ENCODE measurements around the gene TBXAS1. TPM values are rescaled to one million over a fixed set of nuclear protein-coding genes. Genes with fewer than 3 reads are reported as not detected.

The TBXAS1 gene
- total and polyA plus RNA-seq, 2 donors (not counting 3 experiments of a cell fraction or from before 2014, with no cell fraction given): 2.1 to 4.3 TPM

DNA sequence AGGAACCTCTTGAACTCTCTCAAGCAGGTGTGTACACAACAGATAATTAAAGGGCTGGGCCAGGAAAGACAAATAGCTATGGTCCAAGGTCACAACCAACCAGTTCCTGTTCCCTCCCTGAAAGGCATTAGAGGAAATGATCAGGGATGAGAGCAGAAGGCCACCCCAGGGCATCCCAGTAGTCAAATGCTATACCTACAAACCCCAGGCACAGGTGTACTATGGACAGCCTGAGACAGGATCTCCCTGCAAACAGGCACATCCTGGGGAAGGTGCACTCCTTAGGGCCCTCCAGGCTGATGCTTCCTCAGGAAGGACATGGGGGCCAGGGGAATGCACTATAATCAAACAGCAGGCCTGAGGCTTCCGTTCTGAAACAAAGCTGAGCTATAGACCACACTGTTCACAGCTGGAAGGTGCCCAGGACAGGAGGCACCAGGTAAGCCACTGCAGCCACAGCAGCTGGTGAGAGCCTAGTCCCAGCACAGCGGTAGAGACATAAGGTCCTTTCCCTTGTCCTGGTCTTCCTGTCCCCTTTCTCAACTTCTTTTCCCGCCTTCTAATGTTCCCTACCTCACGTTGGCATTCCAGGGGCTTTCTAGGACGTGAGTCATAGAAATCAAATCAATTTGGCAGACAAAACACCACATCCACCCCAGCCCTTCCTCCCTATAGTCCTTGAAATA lies 220.4 kb downstream of the TBXAS1 start:
- peak overlapping the region; percentile 6 for H2AFZ ChIP-seq (ENCODE audit: low read depth, low read length)
- peak overlapping the region; percentile 60 for H3K4me2 ChIP-seq (ENCODE audit: insufficient read depth, low read length)
- CTCF ChIA-PET: interaction anchor here (2.5 kb wide), 1 partner anchor 10 kb away, joined by 6 read pairs; no protein-coding TSS in a partner anchor
- no peaks in the 10 kb centered on the region for H3K9me1 ChIP-seq (replicated peaks; ENCODE audit: control insufficient read depth, extremely low read depth, insufficient read depth, low read length)
- dilution Hi-C loops (cut with MboI; ENCODE audit: extremely low pct_ligation_motif_present, low sequenced_read_pairs) (no loop called here), intact Hi-C loops (cut with micrococcal nuclease) (loop anchor here (1.0 to 10.0 kb wide), 4 partner anchors 10 to 1625 kb away; no protein-coding TSS in a partner anchor)
- peak overlapping the region; percentile 72 for H3K27ac ChIP-seq (ENCODE audit: insufficient read depth, low read depth, low read length)
- no peaks in the 10 kb centered on the region for H3K27me3 ChIP-seq (ENCODE audit: control insufficient read depth in 2 of 2, insufficient read depth in 2 of 2, low read length in 2 of 2)
- POLR2A ChIA-PET: interaction anchor here (1.3 kb wide), 1 partner anchor 11 kb away, joined by 5 read pairs; no protein-coding TSS in a partner anchor
- DNase-seq (ENCODE audit: low read depth, low spot score) (peak; percentile 88), FAIRE-seq (peak; percentile 86)
- TSS peak; percentile 19 for BruUV-seq (replicated peaks)
- TF ChIP-seq CTCF (IDR thresholded peaks at IDR 0.05; ENCODE audit: extremely low read depth in 1 of 2, insufficient read depth in 1 of 2, low read depth in 1 of 2, low read length in 2 of 2) (no peak), GATA2 (IDR thresholded peaks at IDR 0.05; ENCODE audit: insufficient read depth, insufficient read length, low read depth, low read length) (peak; percentile 23), MYC (IDR thresholded peaks at IDR 0.05; ENCODE audit: low read depth, low read length) (no peak), POLR2A (IDR thresholded peaks at IDR 0.05; ENCODE audit: low read depth, low read length) (no peak), FOS (IDR thresholded peaks at IDR 0.05; ENCODE audit: borderline replicate concordance, insufficient read depth, low read length) (peak; percentile 86), MAX (IDR thresholded peaks at IDR 0.05; ENCODE audit: insufficient read depth, insufficient read length) (no peak), POLR2AphosphoS5 (IDR thresholded peaks at IDR 0.05; ENCODE audit: insufficient read depth, low read depth, low read length) (peak; percentile 49), EZH2 (IDR thresholded peaks at IDR 0.05; ENCODE audit: borderline replicate concordance, low read depth, low read length, severe bottlenecking) (no peak), JUN (IDR thresholded peaks at IDR 0.05; ENCODE audit: borderline replicate concordance, insufficient read depth, insufficient read length, low read depth) (peak; percentile 72)
- H3K9me3 ChIP-seq (replicated peaks; ENCODE audit: control insufficient read depth, insufficient read depth, low read length): no peaks in the 10 kb centered on the region
- no peaks in the 10 kb centered on the region for H4K20me1 ChIP-seq (replicated peaks; ENCODE audit: control insufficient read depth, extremely low read depth, insufficient read depth, low read length)
- peaks cover 7 to 8% of the 10 kb centered on the region in 2 experiments for H3K36me3 ChIP-seq (ENCODE audit: control insufficient read depth in 2 of 2, extremely low read depth in 1 of 2, insufficient read depth in 2 of 2, low read length in 2 of 2)
- no peak overlapping the region for H3K4me3 ChIP-seq (replicated peaks in 1 of 3; ENCODE audit: insufficient read depth in 1 of 3, low read depth in 1 of 3, low read length in 3 of 3)
- H3K4me1 ChIP-seq (ENCODE audit: control insufficient read depth, extremely low read depth, insufficient read depth, low read length): peaks cover 24% of the 10 kb centered on the region
- H3K9ac ChIP-seq (replicated peaks; ENCODE audit: extremely low read depth, insufficient read depth, low read length): peak overlapping the region; percentile 56
- H3K79me2 ChIP-seq (ENCODE audit: control insufficient read depth, insufficient read depth, low read length): no peaks in the 10 kb centered on the region
